A172 (cell line): ENCODE results near the gene TMEM255B. TPM values are rescaled to one million over a fixed set of nuclear protein-coding genes. Genes with fewer than 3 reads are reported as not detected.
"Not testable (repeated sequence)": the region's sequence is repeated elsewhere in the genome, so short reads cannot be mapped to it uniquely, and the experiment has no call there.

ENCODE experiments used
- DNase-seq: peaks from one replicate; pipeline ENCODE4 v3.0.0-alpha.2; 2015; ENCODE audit warnings: low spot score
- total RNA-seq: library from RNA; depleted of rRNA; stranded (reverse); fragments of >200 nt; shearing (Covaris generic); gene quantifications from 2 replicates; pipeline ENCODE4 v1.2.3, GENCODE V29; 2014; rRNA removed

TMEM255B gene
- total RNA-seq = 1.8 and 2.3 TPM in 2 replicates

DNA sequence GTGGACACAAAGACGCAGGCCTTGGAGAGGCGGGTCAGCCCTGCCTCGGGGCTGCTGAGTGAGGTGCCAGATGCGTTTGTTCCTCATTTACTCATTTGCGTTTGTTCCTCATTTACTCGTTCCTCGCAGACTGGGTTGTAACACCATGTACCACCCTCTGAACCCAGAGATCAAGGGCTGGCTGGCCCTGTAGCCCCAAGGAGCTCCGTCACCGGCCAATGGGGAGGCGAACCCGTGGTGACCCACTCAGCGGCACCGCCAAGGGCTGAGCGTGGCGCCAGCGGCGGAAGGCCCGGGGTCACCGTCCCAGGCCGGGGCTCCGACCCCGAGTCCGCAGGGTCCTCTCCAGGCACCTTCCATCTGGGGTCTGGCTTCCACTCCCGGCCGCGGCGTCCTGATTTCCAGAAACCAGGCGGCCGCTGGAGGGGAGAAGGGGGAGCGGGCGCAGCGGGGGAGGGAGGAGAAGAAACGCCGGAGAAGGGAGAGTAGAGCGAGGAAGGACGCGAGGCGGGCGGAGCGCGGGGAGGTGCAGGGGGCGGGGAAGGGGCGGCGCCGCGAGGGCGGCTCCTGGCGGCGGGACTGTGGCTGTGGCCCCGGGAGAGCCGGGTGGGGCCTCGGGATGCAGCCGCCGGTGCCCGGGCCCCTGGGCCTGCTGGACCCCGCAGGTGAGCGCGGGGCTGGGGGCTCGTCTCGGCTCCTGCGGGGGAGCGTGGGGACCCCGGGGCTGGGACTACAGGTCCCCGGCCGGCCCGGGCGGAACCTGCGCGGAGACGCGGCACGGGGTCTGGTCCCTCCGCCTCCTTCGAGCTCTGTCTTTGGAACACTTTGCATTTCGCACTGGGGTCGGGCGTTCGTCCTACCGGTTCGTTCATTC lies at the start of gene TMEM255B:
Gene TMEM255B (plus strand): TSS at position 576 of the 874 bp plus-strand sequence. CDS start 44 bp downstream, at position 620.
- peak; percentile 41 for DNase-seq

DNA sequence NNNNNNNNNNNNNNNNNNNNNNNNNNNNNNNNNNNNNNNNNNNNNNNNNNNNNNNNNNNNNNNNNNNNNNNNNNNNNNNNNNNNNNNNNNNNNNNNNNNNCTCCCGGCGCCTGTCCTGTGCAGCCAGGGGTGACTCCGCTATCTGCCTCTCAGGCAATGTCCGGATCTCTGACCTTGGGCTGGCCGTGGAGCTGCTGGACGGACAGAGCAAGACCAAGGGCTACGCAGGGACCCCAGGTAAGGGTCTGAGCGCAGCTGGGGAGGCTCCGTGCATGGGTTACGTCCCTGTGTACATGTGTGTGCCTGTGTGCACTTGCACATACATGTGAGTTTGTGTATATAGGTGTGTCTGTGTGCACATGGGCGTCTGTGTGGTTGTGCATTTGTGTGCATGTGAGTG lies 36.1 kb upstream of the TMEM255B start:
- DNase-seq = no peak

DNA sequence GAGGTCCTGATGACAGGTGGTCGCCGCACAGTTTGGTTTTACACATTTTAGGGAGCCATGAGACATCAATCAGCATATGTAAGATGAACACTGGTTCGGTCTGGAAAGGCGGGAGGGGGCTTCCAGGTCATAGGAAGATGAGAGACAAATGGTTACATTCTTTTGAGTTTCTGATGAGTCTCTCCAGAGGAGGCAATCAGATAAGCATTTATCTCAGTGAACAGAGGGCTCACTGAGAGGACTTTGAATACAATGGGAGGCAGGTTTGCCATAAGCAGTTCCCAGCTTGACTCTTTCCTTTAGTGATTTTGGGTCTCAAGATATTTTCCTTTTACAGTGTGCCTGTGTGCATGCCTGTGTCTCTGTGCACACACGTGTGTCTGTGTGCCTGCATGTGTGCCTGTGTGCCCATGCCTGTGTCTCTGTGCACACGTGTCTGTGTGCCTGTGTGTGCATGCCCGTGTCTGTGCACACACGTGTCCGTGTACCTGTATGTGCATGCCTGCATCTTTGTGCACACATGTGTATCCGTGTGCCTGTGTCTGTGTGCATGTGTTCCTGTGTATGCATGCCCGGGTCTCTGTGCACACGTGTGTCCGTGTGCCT lies 35.5 kb upstream of the TMEM255B start:
- DNase-seq = no peak

DNA sequence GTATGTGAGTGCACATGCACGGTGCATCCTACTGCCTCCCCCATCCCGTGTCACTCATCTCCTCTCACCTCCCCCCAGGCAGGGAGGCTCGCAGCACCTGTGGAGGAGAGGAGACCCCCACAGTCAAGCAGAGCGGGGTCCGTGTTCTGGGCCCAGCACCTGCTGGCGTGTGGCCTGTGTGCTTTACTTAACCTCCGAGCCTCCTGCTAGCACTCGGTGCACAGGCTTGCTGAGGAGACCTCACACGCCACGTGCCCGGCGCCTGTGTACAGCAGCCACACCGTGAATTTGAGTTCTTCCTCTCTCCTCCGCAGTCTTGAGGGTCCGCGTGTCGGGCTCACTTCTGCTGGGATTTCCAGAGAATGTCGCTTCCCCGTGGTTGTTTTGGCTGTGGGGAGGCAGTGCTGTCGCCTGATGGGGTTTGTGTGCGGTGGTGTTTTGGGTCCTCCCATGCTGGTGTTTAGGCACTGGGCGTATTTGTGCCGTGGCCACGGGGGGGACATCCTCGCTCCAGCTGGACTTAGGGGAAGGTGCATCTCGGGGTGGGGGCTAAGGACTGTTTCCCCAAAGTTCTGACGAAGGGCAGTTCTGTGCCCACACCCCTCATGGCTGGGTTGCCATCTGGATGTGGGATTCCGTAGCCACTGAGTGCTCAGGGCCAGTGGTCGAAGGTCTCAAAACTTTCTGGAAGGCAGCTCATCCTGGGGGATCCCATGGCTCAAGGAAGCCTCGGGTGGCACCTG lies 34.8 kb upstream of the TMEM255B start:
- DNase-seq = no peak

DNA sequence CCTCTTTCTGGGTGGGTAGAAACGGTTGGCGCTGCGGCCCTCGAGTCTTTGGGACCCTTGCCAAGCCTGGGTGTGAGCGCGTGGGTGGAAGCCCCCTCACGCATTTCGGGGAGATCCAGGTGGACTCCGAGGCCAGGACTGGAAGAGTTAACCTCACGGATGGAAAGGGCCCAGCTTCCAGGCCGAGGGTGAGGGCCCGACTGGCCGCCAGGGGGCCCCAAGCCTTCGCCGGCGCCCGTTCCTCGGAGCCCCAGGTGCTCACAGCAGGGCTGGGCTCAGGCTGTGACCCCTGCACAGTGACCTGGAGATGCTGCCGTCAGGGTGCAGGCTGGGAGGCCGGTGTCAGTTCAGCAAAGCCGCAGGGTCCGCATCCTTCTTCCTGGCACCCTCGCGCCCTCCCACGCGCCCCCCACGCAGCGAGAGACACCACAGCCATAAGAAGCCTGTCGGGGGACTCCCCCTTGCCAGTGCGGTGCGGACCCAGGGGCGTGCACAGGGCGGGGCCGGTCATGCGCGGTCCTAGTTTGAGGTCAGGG lies 34.2 kb upstream of the TMEM255B start:
- peak; percentile 60 for DNase-seq

DNA sequence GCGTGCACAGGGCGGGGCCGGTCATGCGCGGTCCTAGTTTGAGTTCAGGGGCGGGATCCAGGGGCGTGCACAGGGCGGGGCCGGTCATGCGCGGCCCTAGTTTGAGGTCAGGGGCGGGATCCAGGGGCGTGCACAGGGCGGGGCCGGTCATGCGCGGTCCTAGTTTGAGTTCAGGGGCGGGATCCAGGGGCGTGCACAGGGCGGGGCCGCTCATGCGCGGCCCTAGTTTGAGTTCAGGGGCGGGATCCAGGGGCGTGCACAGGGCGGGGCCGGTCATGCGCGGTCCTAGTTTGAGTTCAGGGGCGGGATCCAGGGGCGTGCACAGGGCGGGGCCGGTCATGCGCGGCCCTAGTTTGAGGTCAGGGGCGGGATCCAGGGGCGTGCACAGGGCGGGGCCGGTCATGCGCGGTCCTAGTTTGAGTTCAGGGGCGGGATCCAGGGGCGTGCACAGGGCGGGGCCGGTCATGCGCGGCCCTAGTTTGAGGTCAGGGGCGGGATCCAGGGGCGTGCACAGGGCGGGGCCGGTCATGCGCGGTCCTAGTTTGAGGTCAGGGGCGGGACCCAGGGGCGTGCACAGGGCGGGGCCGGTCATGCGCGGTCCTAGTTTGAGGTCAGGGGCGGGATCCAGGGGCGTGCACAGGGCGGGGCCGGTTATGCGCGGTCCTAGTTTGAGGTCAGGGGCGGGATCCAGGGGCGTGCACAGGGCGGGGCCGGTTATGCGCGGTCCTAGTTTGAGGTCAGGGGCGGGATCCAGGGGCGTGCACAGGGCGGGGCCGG lies 33.5 kb upstream of the TMEM255B start:
- DNase-seq = not testable (repeated sequence)

DNA sequence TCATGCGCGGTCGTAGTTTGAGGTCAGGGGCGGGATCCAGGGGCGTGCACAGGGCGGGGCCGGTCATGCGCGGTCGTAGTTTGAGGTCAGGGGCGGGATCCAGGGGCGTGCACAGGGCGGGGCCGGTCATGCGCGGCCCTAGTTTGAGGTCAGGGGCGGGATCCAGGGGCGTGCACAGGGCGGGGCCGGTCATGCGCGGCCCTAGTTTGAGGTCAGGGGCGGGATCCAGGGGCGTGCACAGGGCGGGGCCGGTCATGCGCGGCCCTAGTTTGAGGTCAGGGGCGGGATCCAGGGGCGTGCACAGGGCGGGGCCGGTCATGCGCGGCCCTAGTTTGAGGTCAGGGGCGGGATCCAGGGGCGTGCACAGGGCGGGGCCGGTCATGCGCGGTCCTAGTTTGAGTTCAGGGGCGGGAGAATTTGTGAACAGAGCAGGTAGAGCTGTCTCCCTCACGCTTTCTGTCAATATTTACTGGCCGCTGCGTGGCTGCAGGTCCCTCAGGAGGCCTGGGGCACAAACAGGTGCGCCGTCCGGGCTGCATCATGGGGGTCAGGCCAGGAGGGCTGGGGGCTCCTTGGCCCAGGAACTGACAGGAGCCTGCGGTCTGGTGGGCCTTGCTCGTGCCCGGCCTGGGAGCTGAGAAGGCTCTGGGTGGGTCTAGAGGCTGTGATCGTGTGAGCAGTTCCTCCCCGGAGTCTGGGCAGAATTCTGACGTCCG lies 32.8 kb upstream of the TMEM255B start:
- not testable (repeated sequence) for DNase-seq

DNA sequence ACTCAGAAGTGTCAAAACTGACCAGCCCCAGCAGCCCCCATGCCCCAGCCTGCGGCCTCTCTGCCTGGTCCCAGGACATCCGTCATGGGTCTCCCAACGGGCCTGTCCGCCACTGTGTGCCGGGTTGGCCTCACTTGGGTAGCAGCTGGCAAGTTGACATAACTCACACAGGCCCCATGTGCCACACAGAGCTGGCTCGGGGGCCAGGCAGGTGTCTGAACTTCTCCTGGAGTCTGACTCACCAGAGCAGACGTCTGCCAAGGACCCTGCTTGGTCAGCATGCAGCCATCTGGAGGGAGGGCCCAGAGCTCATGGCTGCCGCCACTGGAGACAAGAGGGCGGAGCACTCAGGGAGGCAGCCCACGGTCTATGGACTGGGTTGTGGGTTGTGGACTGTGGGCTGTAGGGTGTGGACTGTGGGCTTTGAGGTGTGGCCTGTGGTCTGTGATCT lies 32.0 kb upstream of the TMEM255B start:
- peak; percentile 57 for DNase-seq

DNA sequence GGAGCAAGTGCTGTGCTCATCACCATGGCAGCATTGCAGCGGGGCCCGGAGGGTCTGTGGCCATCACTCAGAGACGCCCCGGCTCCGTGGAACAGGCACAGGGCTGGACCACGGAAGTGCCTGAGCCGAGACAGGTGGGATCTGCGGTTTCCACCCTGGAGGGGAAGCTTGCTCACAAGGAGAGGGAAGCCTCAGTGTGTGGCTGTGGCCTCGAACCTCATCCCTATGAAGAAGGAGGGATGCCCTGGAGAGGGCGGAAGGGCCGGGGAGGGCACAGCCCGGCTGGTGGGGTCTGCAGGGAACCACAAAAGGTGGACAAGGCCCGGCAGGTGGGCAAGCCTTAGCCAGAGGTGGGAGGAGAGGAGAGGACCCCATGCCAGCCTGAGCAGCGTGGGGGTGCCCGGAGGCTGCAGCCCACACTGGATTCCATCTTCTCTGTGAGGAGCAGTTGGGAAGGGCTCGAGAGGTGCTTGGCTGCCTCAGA lies 30.4 kb upstream of the TMEM255B start:
- no peak for DNase-seq

DNA sequence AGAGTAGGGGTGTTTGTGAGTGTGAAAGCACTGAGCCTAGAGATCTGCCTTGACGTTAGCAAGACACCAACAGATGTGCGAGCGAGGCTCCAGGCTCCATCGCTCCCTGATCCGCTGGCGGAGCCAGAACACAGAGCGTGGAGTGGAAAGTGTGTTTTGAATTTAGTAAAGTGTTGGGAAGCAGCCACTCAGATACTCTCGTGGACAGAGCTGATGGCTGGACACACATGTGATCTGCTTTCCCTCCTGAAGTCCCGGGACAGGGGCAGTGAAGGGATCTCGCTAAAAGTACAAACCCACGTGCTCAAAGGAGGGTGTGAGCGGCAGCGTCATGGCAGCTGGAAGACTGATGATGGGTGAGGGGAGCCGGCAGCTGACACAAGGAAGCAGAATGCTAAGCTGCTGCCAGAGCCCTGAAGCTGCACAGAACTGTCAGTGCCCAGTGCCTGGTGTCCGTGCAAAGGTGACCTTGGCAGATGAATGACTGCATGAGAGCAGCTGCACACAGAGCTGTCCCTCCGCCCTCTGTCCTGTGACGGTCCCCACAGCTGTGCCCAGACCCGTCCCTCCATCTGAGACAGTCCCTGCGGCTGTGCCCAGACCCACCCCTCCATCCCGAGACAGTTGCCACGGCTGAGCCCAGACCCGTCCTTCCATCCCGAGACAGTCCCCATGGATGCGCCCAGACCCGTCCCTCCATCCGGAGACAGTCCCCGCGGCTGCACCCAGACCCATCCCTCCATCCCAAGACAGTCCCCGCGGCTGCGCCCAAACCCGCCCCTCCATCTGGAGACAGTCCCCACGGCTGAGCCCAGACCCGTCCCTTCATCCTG lies 29.6 kb upstream of the TMEM255B start:
- DNase-seq = no peak

DNA sequence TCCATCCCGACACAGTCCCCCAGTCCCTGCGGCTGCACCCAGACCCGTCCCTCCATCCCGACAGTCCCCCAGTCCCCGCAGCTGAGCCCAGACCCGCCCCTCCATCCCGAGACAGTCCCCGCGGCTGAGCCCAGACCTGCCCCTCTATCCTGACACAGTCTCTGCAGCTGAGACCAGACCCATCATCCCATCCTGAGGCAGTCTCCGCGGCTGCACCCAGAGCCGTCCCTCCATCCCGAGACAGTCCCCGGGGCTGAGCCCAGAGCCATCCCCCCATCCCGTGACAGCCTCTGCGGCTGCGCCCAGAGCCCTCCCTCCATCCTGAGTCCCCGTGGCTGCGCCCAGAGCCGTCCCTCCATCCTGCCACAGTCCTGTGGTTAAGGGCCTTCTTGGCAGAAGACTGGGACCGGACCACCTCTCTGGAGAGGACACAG lies 28.8 kb upstream of the TMEM255B start:
- no peak for DNase-seq

DNA sequence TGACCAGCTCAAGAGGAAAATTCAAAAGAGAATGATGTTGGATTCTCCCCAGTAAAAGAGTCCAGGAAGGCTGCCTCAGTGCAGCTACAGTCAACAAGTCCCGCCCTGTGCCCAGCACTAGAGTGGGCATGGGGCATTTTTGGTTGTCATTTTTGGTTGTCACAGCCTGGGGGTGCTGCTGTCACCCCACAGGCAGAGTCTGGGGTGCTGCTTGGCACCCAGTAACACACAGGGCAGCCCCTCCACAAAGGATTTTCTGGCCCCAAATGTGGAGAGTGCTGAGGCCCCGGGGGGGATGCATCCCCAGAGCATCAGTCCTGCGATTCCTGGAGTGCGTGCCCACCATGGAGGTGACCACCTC lies 28.2 kb upstream of the TMEM255B start:
- no peak for DNase-seq

DNA sequence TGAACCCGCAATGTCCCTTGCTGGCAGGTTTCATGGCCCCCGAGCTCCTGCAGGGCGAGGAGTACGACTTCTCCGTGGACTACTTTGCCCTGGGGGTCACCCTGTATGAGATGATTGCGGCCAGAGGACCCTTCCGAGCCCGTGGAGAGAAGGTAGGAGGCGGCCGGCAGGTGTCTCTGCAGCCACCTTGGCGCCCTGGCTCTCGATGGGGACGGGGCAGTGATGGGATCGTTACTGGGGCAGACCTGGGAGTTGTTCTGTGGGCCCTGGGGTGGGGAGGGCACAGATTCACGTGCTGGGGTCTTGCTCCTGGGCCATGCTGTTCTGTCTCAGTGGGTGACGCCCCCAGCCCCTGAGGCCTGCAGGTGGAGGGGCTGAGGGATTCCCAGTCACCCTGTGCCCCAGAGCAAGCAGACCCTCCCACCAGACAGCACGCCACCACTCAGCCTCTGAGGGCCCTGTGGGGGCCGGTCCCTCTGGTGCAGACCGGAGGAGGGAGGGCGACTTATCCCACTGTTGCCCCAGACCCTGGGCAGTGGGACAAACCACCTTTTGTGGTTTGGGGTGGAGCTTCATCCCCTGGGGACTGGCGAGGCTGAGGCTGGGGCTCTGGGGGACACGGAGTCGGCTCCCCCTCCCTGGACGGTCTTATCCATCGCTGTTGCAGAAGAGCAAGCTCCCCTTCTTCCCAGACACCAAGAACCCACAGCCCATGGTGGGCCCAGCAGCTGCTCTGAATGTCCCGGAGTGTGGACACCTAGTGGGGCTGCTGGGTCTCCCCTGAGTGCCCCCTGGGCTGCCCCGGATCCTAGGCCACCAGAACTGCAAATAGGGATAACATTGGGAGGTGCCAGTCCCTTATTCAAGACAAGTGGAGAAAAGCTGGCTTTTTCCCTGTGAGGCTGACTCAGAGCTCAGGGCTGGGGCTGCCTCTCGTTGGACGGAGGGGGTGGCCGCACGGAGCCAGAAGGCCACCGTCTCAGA lies 27.5 kb upstream of the TMEM255B start:
- DNase-seq = no peak

DNA sequence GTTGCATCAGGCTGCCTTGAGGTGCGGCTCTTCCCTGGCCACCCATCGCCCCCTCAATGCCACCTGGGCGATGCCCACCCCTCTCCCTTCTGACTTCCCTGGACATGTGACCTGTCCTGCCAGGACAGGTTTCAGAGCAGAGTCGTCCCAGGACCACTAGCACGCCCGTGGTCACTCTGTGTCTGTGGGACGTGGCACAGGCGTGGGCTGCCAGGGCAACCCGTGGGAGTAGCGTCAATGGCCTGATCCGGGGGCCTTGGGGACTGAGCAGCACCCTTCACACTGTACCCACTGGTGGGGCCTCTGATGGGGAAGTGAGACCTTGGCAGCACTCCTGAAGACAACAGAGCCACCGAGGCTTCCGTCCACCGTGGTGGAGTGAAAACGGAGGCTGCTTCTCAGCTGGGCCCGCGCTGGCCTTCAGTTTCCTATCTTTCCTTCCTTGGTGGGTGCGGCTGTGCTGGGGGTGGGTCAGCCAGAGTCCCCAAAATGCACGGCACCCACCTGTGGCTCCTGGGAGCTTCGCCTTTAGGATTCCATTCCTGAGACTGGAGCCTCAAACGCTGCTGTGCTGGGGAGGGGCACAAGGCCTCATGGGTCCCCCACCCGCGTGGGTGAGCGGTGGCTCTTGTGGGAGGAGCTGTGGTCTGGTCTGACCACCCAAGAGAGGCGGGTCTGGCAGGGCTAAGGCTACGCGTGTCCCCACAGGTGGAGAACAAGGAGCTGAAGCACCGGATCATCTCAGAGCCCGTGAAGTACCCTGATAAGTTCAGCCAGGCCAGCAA lies 26.7 kb upstream of the TMEM255B start:
- DNase-seq = no peak

DNA sequence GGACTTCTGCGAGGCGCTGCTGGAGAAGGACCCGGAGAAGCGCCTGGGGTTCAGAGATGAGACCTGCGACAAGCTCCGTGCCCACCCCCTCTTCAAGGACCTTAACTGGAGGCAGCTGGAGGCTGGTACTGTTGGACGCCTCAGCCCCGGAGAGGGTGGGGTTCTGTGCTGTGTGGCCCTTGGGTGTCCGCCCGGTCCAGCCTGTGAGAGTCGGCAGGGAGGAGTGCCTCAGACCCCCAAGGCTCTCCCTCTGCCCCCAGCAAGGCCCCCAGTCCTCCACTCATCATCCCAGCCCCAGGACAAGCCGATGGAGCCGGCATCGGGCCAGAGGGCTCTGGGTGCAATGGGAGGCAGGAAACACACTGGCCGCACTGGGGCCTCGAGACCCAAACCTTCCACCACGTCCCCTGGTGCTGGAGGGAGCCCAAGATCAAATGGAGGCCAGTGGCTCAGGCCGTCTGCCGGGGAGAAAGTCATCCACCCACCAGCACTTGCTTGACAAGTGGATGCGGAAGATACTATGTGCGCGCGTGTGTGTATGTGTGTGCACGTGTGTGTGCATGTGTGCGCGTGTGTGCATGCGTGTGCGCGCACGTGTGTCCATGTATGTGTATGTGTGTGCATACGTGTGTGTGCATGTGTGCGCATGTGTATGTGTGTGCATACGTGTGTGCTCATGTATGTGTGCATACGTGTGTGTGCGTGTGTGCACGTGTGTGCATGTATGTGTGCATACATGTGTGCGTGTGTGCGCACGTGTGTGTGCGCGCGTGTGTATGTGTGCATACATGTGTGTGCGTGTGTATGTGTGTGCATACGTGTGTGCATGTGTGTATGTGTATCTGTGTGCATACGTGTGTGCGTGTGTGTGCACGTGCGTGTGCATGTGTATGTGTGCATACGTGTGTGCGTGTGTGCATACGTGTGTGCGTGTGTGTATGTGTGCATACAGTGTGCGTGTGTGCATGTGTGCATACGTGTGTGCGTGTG lies 25.8 kb upstream of the TMEM255B start:
- no peak for DNase-seq

DNA sequence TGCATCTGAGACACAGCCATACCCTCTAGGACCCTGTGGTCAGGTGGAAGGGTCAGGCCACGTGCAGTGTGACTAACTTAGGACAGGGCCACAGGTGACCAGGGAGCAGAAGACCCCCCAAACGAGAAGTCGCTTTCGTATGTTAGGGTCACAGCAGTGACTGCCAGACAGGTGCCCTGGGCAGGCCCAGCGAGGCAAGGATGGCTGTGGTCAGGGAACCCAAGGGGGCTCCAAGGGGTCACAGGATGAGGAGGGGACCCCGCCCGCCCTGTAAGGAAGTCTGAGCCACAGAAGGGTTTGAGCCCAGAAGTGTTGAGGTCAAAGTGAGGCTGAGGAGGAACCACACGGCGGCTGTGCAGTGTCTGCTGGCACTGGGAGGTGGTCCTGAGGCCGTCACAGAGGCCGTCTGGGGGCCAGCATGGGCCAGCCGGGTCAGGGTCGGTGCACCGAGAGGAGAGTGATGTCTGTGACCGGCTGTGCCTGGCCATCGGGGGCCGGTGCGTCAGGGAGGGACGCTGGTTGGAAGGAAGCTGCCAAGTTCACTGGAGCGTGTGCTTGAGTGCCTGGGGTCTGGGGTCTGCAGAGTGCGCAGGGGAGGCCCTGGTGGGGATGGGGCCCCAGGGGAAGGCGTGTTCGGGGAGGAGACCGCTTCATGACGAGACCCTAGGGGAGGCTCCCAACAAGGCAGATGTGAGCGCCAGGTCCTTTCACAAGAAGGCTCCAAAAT lies 24.8 kb upstream of the TMEM255B start:
- no peak for DNase-seq
